Rectal smooth muscle tissue (tissue), 1 donor: Measurements from ENCODE around the gene RCAN3.
"Not testable (repeated sequence)": the region's sequence is repeated elsewhere in the genome, so short reads cannot be mapped to it uniquely, and the experiment has no call there.

Experiments
- H3K27ac ChIP-seq: one replicate; pipeline ENCODE4 v1.7.0; 2013; ENCODE audit warnings: low read depth, low read length, inconsistent platforms
- H3K27me3 ChIP-seq: one replicate; pipeline ENCODE4 v1.7.0; 2013; ENCODE audit warnings: low read length; ENCODE audit not compliant: control insufficient read depth, insufficient read depth
- H3K36me3 ChIP-seq: one replicate; pipeline ENCODE4 v1.7.0; 2013; ENCODE audit warnings: low read length; ENCODE audit not compliant: control insufficient read depth, insufficient read depth
- H3K4me1 ChIP-seq: one replicate; pipeline ENCODE4 v1.7.0; 2013; ENCODE audit warnings: low read length; ENCODE audit not compliant: control insufficient read depth, insufficient read depth
- H3K4me3 ChIP-seq: one replicate; pipeline ENCODE4 v1.7.0; 2013; ENCODE audit warnings: low read length
- H3K9ac ChIP-seq: one replicate; pipeline ENCODE4 v1.7.0; 2013; ENCODE audit warnings: low read length

RCAN3 gene

DNA sequence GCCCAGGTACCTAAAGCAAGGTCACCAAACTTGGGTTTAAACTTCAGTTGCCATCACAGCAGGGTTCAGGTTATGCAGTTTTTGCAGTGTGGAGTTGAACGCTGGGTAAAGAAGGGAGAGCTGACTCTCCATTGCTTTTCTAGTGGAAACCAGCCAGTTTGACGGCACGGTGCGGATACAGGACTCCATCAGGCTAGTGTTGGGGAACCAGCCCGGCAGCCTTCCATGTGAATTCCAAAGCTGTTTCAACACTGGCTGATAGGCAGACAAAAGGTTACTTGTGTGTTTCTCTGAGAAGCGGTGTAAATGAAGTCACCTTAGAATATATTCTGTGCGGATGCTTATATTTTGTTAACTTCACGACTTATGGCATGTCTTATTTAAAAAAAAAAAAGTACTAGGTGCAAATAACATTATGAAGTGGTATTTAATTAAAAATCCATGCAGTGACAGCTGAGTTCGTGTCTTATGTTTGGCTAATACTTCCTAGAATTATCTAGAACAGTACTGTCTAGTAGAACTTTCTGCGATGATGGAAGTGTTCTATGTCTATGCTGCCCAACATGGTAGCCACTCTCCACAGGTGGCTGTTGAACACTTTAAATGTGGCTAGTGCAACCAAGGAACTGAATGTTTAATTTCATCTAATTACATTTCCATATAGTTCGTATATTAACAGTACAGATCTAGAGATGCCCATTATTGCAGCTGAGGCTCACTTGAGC is 29.9 kb upstream of the RCAN3 start:
- H3K27ac ChIP-seq = no peak overlapping the region

DNA sequence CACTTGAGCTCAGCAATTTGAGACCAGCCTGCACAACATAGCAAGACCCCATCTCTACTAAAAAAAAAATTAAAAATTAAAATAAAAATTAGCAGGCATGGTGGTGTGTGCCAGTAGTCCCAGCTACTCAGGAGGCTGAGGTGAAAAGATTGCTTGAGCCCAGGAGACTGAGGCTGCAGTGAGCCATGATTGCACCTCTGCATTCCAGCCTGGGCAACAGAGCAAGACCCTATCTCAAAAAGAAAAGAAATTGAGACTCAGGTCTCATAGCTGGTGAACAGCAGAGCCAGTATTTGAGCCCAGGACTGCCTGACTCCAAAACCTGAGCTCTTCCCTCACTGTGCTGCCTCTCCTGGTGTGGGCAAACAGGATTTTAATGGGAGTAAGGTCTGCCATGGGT is 28.4 kb upstream of the RCAN3 start:
- H3K27me3 ChIP-seq = no peaks in the 10 kb centered on the region
- H3K4me1 ChIP-seq = no peaks in the 10 kb centered on the region
- no peak overlapping the region for H3K27ac ChIP-seq
- no peak overlapping the region for H3K9ac ChIP-seq
- H3K36me3 ChIP-seq = no peaks in the 10 kb centered on the region
- no peak overlapping the region for H3K4me3 ChIP-seq

More for the DNA sequence above, 29.9 kb upstream of the RCAN3 start:
- no peak overlapping the region for H3K9ac ChIP-seq
- H3K27me3 ChIP-seq = no peaks in the 10 kb centered on the region
- no peaks in the 10 kb centered on the region for H3K4me1 ChIP-seq
- no peak overlapping the region for H3K4me3 ChIP-seq
- no peaks in the 10 kb centered on the region for H3K36me3 ChIP-seq

DNA sequence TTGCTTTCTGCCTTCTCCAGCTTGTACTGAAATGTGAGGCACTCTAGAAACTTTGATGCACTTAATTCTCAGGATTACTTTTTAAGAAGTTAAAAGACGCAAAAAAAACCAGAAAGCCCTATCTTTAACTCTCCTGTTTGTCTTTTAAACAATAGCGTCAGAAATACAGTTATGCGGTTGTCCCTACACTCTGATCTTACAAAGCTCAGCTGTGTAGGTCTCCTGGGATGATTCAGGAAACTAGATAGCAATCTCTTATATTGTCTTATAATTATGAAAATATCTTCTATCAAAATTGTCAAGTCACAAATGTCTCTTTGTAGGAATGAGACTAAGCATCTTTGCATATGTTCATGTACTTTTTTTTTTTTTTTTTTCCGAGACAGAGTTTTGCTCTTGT is 26.9 kb upstream of the RCAN3 start:
- Histone ChIP-seq H3K4me1 (no peaks in the 10 kb centered on the region), H3K4me3 (no peak overlapping the region), H3K36me3 (no peaks in the 10 kb centered on the region), H3K27me3 (no peaks in the 10 kb centered on the region), H3K9ac (no peak overlapping the region), H3K27ac (no peak overlapping the region)

DNA sequence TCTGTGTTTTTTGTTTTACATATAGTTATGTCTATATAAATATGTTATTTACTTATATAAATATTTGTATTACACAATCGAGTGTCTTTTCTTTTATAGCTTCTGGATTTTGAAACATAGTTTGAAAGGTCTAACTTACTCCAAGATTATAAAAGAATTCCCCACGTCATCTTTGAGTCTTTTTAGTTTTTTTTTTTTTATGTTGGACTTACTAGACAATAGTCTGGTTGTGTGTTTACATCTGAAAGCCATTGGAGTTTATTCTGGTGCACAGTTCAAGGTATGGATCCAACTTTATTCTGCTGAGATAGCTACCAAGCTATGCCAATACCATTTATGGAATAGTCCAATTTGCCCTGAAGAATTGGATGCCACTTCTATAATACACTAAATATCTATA is 26.1 kb upstream of the RCAN3 start:
- Histone ChIP-seq H3K4me1 (no peaks in the 10 kb centered on the region), H3K27me3 (no peaks in the 10 kb centered on the region)

DNA sequence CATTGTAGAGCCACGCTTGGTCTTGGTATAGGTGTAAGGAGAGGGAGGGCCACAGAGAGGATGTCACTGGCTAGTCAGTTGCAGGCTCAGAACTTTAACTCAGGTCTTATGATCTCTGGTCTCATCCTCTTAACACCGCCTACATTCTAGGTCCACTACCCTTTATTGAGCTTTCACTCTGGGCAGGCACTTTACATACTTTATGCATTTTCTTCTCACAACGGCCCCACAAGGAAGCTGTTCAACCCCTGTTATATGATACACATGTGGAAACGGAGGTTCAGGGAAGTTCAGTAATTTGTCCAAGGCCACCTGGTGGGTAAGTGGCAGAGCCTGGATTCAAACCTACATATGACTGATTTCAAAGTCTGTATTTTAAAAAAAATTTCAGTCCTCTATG is 25.3 kb upstream of the RCAN3 start:
- Histone ChIP-seq H3K36me3 (no peaks in the 10 kb centered on the region), H3K27me3 (no peaks in the 10 kb centered on the region), H3K9ac (no peak overlapping the region), H3K4me3 (no peak overlapping the region), H3K27ac (no peak overlapping the region), H3K4me1 (no peaks in the 10 kb centered on the region)

More for the DNA sequence above, 26.1 kb upstream of the RCAN3 start:
- no peak overlapping the region for H3K4me3 ChIP-seq
- H3K36me3 ChIP-seq = no peaks in the 10 kb centered on the region
- no peak overlapping the region for H3K27ac ChIP-seq
- no peak overlapping the region for H3K9ac ChIP-seq

DNA sequence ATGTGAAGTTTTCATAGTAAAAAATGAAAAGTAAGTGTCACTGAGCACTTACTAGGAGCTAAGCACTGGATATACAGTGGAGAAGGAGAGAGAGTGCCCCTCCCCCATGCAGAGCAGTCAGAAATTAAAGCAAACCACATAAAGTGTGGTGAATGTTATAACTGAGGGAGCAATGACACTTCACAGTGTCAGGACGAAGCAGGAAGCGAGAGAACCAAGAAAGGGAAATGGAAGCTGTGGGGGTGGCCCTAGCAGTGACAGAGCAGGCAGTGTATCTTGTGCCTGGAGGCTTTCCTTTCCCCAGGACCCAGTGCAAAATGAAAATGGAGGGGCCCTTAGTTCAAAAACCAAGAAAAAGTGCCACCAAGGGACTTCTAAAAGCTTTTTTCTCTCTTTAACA is 21.5 kb upstream of the RCAN3 start:
- Histone ChIP-seq H3K9ac (no peak overlapping the region), H3K36me3 (no peaks in the 10 kb centered on the region), H3K27ac (no peak overlapping the region), H3K4me1 (no peaks in the 10 kb centered on the region), H3K4me3 (no peak overlapping the region), H3K27me3 (no peaks in the 10 kb centered on the region)

DNA sequence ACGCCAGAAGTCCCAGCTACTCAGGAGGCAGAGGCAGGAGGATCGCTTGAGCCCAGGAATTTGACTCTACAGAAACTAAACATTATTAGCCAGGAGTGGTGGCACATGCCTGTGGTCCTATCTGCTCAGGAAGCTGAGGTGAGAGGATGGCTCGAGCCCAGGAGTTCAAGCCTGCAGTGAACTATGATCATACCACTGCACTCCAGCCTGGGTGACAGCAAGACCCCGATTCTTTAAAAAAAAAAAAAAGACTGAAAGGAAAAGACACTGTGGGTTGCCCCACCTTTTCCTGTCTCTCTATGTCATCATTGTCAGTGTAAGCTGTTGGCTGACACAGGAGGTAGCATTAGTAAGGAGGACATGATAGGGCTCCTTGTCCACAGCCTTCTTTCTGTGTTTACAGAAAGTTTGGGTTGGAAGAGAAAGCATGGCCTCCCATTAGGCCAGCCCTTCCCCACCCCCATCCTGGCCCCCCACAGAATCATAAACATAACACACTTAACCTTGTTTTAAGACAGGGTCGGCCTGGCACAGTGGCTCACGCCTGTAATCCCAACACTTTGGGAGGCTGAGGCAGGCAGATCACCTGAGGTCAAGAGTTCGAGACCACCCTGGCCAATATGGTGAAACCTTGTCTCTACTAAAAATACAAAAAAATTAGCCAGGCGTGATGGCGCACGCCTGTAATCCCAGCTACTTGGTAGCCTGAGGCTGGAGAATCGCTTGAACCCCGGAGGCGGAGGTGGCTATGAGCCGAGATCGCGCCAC is 20.6 kb upstream of the RCAN3 start:
- Histone ChIP-seq H3K4me1 (no peaks in the 10 kb centered on the region), H3K4me3 (no peak overlapping the region), H3K9ac (no peak overlapping the region), H3K27me3 (no peaks in the 10 kb centered on the region), H3K27ac (no peak overlapping the region), H3K36me3 (no peaks in the 10 kb centered on the region)

DNA sequence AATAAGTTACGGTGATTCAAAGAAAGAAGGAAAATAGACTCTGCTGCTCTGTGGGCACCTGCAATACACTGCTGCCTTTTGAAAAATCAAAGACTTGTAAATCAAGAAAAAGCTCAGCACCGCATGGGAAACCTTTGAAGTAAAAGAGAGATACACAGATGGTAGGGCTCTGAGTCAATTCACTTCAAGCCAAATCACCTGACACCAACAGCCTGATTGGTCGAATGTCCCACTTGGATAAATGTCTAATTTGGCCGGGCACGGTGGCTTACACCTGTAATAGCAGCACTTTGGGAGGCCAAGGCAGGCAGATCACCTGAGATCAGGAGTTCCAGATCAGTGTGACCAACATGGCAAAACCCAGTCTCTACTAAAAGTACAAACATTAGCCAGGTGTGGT is 19.2 kb upstream of the RCAN3 start:
- no peak overlapping the region for H3K27ac ChIP-seq
- no peak overlapping the region for H3K4me3 ChIP-seq
- no peak overlapping the region for H3K9ac ChIP-seq

DNA sequence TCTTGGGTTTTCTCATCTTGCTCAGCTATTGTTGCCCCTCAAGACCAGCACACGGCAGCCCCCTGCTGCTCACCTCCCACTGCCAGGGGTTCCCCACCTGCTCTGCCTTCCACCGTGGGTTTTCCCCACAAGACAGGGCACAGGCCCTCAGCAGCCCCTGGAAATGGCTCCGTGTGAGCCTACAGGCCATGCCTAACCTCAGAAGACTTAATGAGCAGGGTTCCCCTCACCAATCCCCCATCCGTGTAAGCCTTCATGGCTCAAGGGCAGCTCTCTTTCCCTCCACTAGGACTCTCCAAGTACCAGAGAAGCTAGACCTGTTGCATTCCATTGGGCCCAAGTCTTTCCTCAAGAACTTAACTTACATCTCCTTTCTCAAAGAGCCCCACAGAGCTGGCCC is 18.4 kb upstream of the RCAN3 start:
- Histone ChIP-seq H3K4me3 (no peak overlapping the region), H3K27ac (no peak overlapping the region)

More for the DNA sequence above, 19.2 kb upstream of the RCAN3 start:
- no peaks in the 10 kb centered on the region for H3K36me3 ChIP-seq
- H3K4me1 ChIP-seq = no peaks in the 10 kb centered on the region
- no peaks in the 10 kb centered on the region for H3K27me3 ChIP-seq

DNA sequence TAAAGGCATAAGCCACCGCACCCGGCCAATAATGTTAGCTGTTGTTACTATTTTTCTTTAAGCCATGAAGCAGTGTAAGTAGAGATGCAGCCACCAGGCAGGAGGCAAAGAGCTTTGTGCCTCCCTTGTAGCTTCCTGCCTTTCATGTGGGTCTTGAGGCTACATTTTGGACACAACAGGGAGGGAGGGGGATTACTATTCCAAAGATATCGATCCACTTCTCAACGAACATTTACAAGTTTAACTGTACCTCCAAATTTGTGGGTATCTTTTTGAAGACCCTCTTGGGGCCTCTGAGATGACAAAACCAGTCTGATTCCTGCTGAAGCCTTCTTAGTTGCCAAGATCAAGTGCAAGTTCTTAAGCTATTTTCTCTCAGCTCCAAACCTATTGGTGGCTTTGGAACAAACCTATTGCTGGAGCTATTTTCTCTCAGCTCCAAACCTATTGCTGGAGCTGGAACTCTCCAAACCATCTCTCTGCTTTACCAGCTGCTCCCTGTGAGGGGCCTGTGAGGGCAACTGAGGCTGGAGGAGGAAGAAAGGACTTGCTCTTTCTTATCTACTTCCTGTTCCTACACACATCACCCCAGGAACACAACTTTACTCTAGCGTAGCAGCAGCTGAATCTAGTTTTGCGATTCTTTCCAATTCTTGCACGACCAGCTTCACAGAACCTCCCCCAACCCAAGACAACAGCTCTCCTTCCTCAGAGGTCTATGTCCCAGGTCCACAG is 16.1 kb upstream of the RCAN3 start:
- no peaks in the 10 kb centered on the region for H3K27me3 ChIP-seq
- no peak overlapping the region for H3K27ac ChIP-seq
- H3K9ac ChIP-seq = no peak overlapping the region
- no peaks in the 10 kb centered on the region for H3K4me1 ChIP-seq
- no peaks in the 10 kb centered on the region for H3K36me3 ChIP-seq
- H3K4me3 ChIP-seq = no peak overlapping the region

More for the DNA sequence above, 18.4 kb upstream of the RCAN3 start:
- H3K4me1 ChIP-seq = no peaks in the 10 kb centered on the region
- no peaks in the 10 kb centered on the region for H3K36me3 ChIP-seq
- no peak overlapping the region for H3K9ac ChIP-seq
- no peaks in the 10 kb centered on the region for H3K27me3 ChIP-seq

DNA sequence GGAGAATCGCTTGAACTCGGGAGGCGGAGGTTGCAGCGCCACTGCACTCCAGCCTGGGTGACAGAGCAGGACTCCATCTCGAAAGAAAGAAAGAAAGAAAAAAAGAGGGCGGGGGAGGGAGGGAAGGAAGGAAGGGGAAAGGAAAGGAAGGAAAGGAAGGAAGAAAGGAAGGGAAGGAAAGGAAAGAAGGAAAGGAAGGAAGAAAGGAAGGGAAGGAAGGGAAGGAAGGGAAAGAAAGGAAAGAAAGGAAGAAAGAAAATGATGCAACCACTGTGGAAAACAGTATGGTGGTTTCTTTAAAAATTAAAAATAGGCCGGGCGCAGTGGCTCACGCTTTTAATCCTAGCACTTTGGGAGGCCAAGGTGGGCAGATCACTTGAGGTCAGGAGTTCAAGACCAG is 15.2 kb upstream of the RCAN3 start:
- H3K4me1 ChIP-seq = no peaks in the 10 kb centered on the region
- H3K27ac ChIP-seq = no peak overlapping the region
- H3K36me3 ChIP-seq = no peaks in the 10 kb centered on the region
- H3K27me3 ChIP-seq = no peaks in the 10 kb centered on the region
- H3K4me3 ChIP-seq = no peak overlapping the region
- H3K9ac ChIP-seq = no peak overlapping the region

DNA sequence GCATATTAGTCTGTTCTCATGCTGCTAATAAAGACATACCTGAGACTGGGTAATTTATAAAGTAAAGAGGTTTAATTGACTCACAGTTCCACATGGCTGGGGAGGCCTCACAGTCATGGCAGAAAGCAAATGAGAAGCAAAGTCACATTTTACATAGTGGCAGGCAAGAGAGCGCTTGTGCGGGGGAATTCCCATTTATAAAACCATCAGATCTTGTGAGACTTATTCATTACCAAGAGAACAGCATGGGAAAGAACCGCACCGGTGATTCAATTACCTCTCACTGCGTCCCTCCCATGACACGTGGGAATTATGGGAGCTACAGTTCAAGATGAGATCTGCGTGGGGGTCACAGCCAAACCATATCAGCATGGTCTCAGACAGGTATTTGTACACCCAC is 14.5 kb upstream of the RCAN3 start:
- not testable (repeated sequence) for H3K4me1 ChIP-seq, H3K27me3 ChIP-seq, H3K27ac ChIP-seq, H3K4me3 ChIP-seq, H3K9ac ChIP-seq, H3K36me3 ChIP-seq
